ENCODE results near the gene AMH. TPM values are rescaled to one million over a fixed set of nuclear protein-coding genes. Genes with fewer than 3 reads are reported as not detected.

The AMH gene
- total and polyA plus RNA-seq, 2 experiments from 2014 or later: 1.9 to 6.8 TPM

DNA sequence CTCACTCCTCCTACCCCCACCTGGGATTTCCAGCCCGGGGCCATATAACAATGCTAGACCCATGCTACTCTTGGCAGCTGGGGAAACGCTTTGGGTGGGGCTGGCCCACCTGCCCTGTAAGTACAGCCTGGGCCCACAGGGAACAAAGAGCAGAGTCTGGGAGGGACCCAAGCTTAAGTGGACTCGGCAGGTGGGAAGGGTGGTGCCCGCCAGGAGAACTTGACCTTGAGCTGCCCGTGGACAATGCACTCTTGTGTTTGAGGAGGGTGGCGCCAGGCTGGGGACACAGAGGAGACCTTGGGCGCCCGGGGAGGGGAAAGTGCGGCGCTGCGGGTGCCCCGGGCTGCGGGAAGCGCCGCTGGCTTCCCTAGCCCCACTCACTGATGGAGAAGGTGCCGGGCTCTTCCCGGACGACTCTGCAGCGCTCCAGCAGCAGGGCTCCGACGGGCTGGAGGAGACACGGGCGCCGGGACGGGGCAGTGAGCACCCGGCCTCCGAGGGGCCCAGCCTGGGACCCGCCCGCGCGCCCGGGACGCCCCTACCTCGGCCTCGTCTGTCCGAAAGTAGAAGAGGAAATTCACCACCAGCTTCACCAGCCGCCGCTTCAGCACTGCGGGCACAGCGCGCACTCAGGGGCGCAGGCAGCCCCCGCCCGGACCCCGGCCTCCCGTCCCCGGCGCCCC, 13.6 kb upstream of the AMH start:
- Mint-ChIP-seq H3K27me3 (ENCODE audit: insufficient read depth, low read depth, poor library complexity) (peaks cover 20% of the 10 kb centered on the region), H3K4me1 (peaks cover 32% of the 10 kb centered on the region), H3K4me3 (peak overlapping the region; percentile 98), H3K36me3 (ENCODE audit: low read depth) (peaks cover 38% of the 10 kb centered on the region), H3K9me3 (peaks cover 15% of the 10 kb centered on the region; the same call in 2 of the 3 replicates), H3K27ac (peak overlapping the region; percentile 89)
- ATAC-seq (peak; percentile 11), DNase-seq (ENCODE audit: low spot score) (peak; percentile 47)
- TF ChIP-seq, protein P1, sequence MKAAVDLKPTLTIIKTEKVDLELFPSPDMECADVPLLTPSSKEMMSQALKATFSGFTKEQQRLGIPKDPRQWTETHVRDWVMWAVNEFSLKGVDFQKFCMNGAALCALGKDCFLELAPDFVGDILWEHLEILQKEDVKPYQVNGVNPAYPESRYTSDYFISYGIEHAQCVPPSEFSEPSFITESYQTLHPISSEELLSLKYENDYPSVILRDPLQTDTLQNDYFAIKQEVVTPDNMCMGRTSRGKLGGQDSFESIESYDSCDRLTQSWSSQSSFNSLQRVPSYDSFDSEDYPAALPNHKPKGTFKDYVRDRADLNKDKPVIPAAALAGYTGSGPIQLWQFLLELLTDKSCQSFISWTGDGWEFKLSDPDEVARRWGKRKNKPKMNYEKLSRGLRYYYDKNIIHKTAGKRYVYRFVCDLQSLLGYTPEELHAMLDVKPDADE (IDR thresholded peaks at IDR 0.05): no peak
- H3K4me3 ChIP-seq: peak overlapping the region; percentile 96
- peaks cover 32% of the 10 kb centered on the region for H4K20me1 ChIP-seq (replicated peaks; ENCODE audit: insufficient read depth)
- no peak overlapping the region for H2AFZ ChIP-seq
- H3K9me2 ChIP-seq (ENCODE audit: insufficient read depth): no peaks in the 10 kb centered on the region
- peaks cover 57% of the 10 kb centered on the region for H3K79me2 ChIP-seq (replicated peaks; ENCODE audit: insufficient read depth)
- peak overlapping the region; percentile 97 for H3K4me2 ChIP-seq
- H3F3A ChIP-seq (replicated peaks; ENCODE audit: low read depth): peaks cover 26% of the 10 kb centered on the region; the same call in 1 of the 2 replicates
- no peak overlapping the region for H3K27ac ChIP-seq (ENCODE audit: low read depth)
- no peaks in the 10 kb centered on the region for H3K36me3 ChIP-seq (ENCODE audit: insufficient read depth)
- H3K27me3 ChIP-seq (ENCODE audit: insufficient read depth): no peaks in the 10 kb centered on the region
- H3K4me1 ChIP-seq (ENCODE audit: insufficient read depth): peaks cover 28% of the 10 kb centered on the region

- DNase-seq (ENCODE audit: low spot score): no peak
- peaks cover 36% of the 10 kb centered on the region for H4K20me1 ChIP-seq (replicated peaks; ENCODE audit: insufficient read depth)
- Mint-ChIP-seq H3K27ac (no peak overlapping the region), H3K4me1 (peaks cover 37% of the 10 kb centered on the region), H3K9me3 (peaks cover 15% of the 10 kb centered on the region; the same call in 2 of the 3 replicates), H3K36me3 (ENCODE audit: low read depth) (peaks cover 40% of the 10 kb centered on the region), H3K27me3 (ENCODE audit: insufficient read depth, low read depth, poor library complexity) (peaks cover 22% of the 10 kb centered on the region), H3K4me3 (peak overlapping the region; percentile 98)
- no peaks in the 10 kb centered on the region for H3K9me2 ChIP-seq (ENCODE audit: insufficient read depth)
- peaks cover 32% of the 10 kb centered on the region for H3K4me1 ChIP-seq (ENCODE audit: insufficient read depth)
- H3K79me2 ChIP-seq (replicated peaks; ENCODE audit: insufficient read depth): peaks cover 62% of the 10 kb centered on the region
- peak overlapping the region; percentile 97 for H3K4me2 ChIP-seq
- H3K27me3 ChIP-seq (ENCODE audit: insufficient read depth): no peaks in the 10 kb centered on the region
- H2AFZ ChIP-seq: no peak overlapping the region
- H3K36me3 ChIP-seq (ENCODE audit: insufficient read depth): no peaks in the 10 kb centered on the region
- H3K27ac ChIP-seq (ENCODE audit: low read depth): no peak overlapping the region
- peak overlapping the region; percentile 96 for H3K4me3 ChIP-seq
- ATAC-seq: peak; percentile 65
- H3F3A ChIP-seq (replicated peaks; ENCODE audit: low read depth): peaks cover 30% of the 10 kb centered on the region; the same call in 1 of the 2 replicates
- no peak; the same call in 1 of the 2 replicates for TF ChIP-seq POLR2AphosphoS5 (IDR thresholded peaks at IDR 0.05; ENCODE audit: low read depth)
- TF ChIP-seq EZH2 (IDR thresholded peaks at IDR 0.05; ENCODE audit: low read depth, unreplicated experiment): no peak
- TF ChIP-seq ZNF114 (CRISPR knock-in tag; IDR thresholded peaks at IDR 0.05): no peak
- TF ChIP-seq, protein P2, sequence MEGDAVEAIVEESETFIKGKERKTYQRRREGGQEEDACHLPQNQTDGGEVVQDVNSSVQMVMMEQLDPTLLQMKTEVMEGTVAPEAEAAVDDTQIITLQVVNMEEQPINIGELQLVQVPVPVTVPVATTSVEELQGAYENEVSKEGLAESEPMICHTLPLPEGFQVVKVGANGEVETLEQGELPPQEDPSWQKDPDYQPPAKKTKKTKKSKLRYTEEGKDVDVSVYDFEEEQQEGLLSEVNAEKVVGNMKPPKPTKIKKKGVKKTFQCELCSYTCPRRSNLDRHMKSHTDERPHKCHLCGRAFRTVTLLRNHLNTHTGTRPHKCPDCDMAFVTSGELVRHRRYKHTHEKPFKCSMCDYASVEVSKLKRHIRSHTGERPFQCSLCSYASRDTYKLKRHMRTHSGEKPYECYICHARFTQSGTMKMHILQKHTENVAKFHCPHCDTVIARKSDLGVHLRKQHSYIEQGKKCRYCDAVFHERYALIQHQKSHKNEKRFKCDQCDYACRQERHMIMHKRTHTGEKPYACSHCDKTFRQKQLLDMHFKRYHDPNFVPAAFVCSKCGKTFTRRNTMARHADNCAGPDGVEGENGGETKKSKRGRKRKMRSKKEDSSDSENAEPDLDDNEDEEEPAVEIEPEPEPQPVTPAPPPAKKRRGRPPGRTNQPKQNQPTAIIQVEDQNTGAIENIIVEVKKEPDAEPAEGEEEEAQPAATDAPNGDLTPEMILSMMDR (conservative IDR thresholded peaks at IDR 0.05; ENCODE audit: low read depth in 2 of 2): no peak
- TF ChIP-seq, protein P3, sequence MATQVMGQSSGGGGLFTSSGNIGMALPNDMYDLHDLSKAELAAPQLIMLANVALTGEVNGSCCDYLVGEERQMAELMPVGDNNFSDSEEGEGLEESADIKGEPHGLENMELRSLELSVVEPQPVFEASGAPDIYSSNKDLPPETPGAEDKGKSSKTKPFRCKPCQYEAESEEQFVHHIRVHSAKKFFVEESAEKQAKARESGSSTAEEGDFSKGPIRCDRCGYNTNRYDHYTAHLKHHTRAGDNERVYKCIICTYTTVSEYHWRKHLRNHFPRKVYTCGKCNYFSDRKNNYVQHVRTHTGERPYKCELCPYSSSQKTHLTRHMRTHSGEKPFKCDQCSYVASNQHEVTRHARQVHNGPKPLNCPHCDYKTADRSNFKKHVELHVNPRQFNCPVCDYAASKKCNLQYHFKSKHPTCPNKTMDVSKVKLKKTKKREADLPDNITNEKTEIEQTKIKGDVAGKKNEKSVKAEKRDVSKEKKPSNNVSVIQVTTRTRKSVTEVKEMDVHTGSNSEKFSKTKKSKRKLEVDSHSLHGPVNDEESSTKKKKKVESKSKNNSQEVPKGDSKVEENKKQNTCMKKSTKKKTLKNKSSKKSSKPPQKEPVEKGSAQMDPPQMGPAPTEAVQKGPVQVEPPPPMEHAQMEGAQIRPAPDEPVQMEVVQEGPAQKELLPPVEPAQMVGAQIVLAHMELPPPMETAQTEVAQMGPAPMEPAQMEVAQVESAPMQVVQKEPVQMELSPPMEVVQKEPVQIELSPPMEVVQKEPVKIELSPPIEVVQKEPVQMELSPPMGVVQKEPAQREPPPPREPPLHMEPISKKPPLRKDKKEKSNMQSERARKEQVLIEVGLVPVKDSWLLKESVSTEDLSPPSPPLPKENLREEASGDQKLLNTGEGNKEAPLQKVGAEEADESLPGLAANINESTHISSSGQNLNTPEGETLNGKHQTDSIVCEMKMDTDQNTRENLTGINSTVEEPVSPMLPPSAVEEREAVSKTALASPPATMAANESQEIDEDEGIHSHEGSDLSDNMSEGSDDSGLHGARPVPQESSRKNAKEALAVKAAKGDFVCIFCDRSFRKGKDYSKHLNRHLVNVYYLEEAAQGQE (IDR thresholded peaks at IDR 0.05; ENCODE audit: unreplicated experiment): no peak
- TF ChIP-seq, protein P4, sequence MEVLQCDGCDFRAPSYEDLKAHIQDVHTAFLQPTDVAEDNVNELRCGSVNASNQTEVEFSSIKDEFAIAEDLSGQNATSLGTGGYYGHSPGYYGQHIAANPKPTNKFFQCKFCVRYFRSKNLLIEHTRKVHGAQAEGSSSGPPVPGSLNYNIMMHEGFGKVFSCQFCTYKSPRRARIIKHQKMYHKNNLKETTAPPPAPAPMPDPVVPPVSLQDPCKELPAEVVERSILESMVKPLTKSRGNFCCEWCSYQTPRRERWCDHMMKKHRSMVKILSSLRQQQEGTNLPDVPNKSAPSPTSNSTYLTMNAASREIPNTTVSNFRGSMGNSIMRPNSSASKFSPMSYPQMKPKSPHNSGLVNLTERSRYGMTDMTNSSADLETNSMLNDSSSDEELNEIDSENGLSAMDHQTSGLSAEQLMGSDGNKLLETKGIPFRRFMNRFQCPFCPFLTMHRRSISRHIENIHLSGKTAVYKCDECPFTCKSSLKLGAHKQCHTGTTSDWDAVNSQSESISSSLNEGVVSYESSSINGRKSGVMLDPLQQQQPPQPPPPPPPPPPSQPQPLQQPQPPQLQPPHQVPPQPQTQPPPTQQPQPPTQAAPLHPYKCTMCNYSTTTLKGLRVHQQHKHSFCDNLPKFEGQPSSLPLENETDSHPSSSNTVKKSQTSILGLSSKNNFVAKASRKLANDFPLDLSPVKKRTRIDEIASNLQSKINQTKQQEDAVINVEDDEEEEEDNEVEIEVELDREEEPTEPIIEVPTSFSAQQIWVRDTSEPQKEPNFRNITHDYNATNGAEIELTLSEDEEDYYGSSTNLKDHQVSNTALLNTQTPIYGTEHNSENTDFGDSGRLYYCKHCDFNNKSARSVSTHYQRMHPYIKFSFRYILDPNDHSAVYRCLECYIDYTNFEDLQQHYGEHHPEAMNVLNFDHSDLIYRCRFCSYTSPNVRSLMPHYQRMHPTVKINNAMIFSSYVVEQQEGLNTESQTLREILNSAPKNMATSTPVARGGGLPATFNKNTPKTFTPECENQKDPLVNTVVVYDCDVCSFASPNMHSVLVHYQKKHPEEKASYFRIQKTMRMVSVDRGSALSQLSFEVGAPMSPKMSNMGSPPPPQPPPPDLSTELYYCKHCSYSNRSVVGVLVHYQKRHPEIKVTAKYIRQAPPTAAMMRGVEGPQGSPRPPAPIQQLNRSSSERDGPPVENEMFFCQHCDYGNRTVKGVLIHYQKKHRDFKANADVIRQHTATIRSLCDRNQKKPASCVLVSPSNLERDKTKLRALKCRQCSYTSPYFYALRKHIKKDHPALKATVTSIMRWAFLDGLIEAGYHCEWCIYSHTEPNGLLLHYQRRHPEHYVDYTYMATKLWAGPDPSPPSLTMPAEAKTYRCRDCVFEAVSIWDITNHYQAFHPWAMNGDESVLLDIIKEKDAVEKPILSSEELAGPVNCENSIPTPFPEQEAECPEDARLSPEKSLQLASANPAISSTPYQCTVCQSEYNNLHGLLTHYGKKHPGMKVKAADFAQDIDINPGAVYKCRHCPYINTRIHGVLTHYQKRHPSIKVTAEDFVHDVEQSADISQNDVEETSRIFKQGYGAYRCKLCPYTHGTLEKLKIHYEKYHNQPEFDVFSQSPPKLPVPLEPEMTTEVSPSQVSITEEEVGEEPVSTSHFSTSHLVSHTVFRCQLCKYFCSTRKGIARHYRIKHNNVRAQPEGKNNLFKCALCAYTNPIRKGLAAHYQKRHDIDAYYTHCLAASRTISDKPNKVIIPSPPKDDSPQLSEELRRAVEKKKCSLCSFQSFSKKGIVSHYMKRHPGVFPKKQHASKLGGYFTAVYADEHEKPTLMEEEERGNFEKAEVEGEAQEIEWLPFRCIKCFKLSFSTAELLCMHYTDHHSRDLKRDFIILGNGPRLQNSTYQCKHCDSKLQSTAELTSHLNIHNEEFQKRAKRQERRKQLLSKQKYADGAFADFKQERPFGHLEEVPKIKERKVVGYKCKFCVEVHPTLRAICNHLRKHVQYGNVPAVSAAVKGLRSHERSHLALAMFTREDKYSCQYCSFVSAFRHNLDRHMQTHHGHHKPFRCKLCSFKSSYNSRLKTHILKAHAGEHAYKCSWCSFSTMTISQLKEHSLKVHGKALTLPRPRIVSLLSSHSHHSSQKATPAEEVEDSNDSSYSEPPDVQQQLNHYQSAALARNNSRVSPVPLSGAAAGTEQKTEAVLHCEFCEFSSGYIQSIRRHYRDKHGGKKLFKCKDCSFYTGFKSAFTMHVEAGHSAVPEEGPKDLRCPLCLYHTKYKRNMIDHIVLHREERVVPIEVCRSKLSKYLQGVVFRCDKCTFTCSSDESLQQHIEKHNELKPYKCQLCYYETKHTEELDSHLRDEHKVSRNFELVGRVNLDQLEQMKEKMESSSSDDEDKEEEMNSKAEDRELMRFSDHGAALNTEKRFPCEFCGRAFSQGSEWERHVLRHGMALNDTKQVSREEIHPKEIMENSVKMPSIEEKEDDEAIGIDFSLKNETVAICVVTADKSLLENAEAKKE (CRISPR knock-in tag; IDR thresholded peaks at IDR 0.05): no peak
- TF ChIP-seq NANOG (IDR thresholded peaks at IDR 0.05; ENCODE audit: borderline replicate concordance): no peak
Measured at GRCh38 chr19:2236064-2236313, 13.1 kb upstream of the AMH start.

Data from GM23338 (cell line).